Right renal cortex interstitium (tissue), 3 donors: Measurements from ENCODE around the gene RNF13. TPM values are rescaled to one million over a fixed set of nuclear protein-coding genes. Genes with fewer than 3 reads are reported as not detected.
"Not testable (repeated sequence)": the region's sequence is repeated elsewhere in the genome, so short reads cannot be mapped to it uniquely, and the experiment has no call there.

Experiments used
- DNase-seq, 3 donors: peaks; one replicate each; pipeline ENCODE4 v3.0.0-alpha.2; 2013; ENCODE audit warnings: low read depth in 3 of 3, low spot score in 2 of 3
- polyA plus RNA-seq, 3 donors: library from polyadenylated mRNA; unstranded; fragments of 120-200 nt; gene quantifications; one replicate each; pipeline ENCODE4 v1.2.1, GENCODE V29; 2013; ENCODE audit not compliant: insufficient read length in 3 of 3

The RNF13 gene
- polyA plus RNA-seq, 3 donors, result 101 to 108 (median 107) TPM

DNA sequence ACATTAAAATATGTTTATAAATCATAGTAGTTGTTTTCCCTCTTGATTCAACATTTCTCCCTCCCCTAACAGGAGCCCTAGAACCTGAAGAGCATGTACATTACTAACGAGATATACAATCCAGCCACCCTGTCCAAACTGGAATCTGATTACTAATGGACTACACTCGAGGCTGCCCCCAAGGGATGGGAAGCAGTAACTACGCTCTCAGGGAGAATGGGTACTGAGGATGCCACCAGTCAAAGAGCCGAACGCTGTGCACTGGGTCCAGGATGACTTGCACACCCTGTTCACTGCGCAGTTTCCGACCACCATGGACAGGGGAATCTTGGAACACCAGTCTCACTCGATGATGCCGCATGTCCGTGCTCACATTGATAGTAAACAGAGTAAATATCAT is 169.0 kb downstream of the RNF13 start:
- DNase-seq, result not testable (repeated sequence)

DNA sequence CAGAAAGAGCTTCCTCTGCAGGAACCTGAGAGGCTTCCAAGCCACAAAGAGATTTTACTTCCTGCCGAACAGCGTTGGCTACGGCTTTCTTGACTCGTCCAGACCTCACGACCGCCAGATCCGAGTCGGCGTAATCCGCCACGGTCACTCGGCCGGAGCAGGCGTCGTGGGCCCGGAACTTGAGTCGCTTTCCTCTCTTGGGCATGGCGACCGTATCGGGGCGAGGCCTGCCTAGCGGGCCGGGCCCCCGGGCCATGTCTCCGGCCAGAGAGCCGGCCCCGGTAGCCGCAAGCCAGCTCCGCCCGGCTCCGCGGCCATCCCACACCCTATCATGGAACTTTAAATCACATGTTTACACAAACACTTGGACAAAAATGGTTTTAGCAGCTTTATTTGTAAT is 170.0 kb downstream of the RNF13 start:
- DNase-seq, result not testable (repeated sequence)

DNA sequence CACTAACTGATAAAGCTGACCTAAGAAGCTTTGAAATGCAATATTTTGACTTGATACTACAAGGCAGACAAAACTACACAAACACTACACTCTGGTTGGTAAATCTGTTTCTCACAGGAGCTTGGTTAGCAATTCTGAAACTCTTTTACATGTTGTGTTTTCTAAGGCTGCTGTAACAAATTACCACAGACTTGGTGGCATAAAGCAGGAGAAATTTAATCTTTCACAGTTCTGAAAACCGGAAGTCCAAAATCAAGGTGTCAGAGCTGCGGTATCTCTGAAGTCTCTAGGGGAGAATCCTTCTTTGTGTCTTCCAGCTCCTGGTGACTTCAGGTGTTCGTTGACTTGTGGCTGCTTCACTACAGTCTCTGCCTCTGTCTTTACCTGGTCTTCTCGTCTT is 170.6 kb downstream of the RNF13 start:
- DNase-seq, result no peak

DNA sequence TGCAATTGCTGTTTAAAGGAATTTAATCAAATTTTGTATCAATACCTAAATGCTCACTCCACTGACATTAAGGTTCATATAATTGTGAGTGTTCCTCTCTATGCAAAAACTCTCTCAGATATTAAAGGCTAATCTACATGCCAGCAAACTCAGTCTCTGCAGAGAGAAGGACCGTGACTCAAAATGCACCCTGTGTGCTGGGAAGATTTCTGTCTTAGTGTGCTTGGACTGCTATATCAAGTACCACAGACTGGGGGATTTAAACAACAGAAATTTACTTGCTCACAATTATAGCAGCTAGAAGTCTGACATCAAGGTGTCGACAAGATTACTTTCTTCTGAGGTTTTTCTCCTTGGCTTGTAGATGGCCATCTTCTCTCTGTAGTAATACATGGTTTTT is 176.3 kb downstream of the RNF13 start:
- no peak for DNase-seq

DNA sequence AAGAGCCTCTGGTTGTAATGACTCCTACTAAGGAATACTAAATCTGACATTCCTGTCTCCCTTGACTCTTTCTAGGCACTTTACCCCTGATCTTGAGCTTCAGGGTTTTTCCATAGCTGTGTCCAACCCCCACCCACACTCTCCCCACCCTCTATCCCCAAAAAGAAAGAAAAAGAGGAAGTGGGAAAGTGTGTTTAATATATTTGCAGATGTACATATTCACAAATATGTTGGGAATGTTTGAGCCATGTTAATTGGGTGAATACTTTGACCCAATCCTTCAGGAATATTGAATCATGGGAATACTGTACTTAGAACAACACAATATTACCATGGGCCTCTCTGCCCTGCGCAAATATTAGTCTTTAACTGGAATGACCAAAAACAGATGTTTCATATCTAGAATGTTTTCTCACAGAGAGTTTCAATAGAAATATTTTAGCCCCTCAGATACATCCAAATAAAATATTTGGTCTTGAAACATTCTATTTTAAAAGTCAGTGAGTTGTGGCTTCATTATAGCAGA is 177.5 kb downstream of the RNF13 start:
- no peak for DNase-seq

DNA sequence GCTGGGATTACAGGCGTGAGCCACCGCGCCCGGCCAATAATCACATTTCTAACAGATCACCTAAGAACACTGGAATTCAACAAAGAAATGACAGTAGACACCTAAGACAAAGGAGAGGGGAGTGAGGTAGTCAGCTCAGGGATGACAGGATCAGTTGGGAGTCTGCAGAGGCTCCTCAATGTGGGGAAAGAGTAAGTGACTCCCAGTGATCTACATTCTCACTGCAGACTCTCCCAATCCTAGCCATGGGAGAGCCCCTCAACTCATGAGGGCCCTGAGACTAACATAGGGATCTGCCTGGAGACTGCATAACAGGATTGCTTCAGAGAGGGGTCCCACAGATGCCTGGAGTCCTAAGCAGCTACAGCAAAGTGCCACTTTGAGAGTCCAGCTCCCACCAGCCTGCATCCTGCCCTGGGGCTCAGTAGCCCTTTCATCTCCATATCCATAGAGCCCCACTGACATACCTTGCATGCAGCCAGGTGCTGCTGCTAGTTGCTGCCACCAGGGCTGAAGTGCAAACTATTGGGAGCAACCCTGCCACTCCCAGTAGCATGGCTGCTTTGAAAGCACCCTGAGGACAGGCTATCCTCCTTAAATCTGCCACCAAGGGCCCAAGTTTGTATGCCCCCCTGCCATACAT is 179.5 kb downstream of the RNF13 start:
- no peak for DNase-seq

DNA sequence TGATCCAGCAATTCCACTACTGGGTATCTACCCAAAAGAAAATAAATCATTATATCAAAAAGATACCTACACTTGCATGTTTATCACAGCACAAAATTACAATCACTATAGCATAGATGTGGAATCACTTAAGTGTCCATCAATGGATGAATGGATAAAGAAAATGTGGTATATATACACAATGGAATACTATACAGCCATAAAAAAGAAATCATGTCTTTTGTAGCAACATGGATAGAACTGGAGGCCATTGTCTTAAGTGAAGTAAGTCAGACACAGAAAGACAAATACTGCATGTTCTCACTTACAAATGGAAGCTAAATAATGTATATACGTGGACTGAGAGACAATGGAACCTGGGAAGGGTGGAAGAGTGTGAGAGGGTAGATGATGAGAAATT is 185.9 kb downstream of the RNF13 start:
- no peak for DNase-seq

DNA sequence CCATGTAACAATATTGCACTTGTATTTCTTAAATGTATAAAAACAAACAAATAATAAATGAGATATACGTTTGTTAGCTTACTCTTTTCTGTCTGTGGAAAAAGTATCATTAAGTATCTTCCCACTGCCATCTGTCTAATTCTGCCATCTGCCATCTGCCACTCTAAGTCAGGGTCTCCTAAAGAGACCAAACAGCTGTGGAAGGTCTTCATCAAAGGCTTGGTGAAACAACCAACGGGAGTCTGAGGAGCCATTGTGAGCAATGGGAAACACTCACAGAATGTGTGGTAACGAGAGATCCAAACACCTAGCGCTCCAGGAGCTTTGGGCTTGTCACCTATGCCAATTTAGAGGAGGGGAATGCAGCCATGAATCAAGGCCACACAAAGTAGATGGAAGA is 186.4 kb downstream of the RNF13 start:
- no peak for DNase-seq

DNA sequence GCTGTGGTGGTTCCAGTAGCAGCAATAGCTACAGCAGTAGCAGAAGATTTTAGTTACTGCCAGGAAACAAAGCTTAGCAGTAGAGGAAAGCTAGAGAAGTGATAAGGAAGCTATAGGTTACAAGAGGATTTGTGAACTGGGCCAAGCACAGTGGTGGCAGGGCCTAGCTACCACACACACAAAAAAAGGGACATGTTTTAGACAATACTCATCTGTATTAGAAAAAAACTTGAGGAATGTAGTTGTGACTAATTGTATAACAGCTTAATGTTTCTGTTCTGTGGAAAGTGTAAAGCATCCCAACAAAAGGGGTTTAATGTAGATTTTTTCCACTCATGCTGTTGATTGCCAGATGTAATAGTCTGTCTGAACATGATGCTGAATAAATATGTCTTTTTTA is 187.6 kb downstream of the RNF13 start:
- no peak for DNase-seq

DNA sequence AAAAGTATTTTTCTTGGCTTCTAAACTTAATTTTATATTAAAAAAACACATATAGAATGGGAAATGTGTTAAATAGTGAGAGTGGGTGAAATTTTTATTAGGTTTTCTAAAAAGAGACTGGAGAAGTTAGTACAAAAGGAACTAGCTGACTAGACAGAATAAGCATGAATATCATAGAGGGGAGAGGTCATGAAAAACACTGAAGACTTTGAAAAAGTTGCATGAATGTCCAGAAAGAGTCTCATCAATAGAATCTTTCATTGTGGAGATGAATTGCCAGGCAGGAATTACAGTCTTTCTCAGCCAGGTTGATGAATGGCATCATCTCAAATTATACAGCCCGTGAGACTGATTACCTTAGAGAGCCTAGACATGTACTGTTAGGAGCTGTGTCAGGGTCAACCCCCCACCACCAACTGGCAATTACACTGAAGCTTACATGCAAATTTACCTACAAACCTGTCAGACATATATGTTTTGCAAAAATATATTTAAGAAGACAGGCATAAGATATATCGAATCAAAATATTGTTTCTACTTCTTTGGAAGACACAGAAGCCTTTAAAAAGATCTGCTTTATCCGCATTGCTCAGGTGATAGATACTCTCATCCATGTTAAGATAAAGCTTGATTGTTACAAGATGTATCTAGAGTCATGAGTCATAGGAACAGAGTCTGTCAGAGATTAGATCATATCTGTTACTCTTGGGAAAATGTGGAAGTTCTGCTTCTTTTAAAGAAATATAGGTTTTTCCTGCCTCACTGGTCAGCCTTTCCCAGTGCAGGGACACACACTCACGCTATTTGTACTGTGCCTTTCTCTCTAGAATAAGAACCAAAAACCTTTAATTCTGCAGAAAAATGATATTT is 192.5 kb downstream of the RNF13 start:
- no peak for DNase-seq

DNA sequence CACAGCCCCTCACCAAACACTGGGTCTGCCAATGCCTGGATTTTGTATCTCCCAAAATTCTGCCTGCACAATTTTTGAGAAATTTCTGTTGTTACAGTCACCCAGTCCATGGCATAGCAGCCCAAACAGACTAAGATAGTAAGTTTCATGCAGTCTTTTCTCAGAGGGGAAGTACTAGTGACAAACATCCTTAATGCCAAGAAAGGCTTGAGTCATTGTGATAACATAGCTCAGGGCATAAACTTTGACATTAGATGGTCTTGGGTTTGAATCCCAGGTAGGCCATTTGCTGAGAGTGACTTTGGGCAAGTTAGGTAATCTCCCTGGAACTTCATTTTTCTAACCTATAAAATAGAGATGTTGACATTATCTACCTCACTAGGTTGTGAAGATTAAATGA is 193.8 kb downstream of the RNF13 start:
- DNase-seq, result no peak

Other genes with a start within 250 kb of the RNF13 start
- 100 to 1,000 TPM; 111 TPM for gene WWTR1, start 155.2 kb upstream of the RNF13 start, polyA plus RNA-seq
- 10 to 100 TPM; 57.8 to 60.6 (median 59.6) TPM for gene COMMD2, start 60.7 kb upstream of the RNF13 start, polyA plus RNA-seq
- gene ANKUB1, start 20.7 kb upstream of the RNF13 start, polyA plus RNA-seq, result under 1 TPM in 1 of 3 donors, not detected in 2; 0.36 TPM
- 100 to 1,000 TPM; 454 to 531 (median 490) TPM for gene PFN2, start 157.7 kb downstream of the RNF13 start, polyA plus RNA-seq